Measurements from ENCODE around the gene ODC1.

- TF ChIP-seq, protein P1, sequence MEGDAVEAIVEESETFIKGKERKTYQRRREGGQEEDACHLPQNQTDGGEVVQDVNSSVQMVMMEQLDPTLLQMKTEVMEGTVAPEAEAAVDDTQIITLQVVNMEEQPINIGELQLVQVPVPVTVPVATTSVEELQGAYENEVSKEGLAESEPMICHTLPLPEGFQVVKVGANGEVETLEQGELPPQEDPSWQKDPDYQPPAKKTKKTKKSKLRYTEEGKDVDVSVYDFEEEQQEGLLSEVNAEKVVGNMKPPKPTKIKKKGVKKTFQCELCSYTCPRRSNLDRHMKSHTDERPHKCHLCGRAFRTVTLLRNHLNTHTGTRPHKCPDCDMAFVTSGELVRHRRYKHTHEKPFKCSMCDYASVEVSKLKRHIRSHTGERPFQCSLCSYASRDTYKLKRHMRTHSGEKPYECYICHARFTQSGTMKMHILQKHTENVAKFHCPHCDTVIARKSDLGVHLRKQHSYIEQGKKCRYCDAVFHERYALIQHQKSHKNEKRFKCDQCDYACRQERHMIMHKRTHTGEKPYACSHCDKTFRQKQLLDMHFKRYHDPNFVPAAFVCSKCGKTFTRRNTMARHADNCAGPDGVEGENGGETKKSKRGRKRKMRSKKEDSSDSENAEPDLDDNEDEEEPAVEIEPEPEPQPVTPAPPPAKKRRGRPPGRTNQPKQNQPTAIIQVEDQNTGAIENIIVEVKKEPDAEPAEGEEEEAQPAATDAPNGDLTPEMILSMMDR (IDR thresholded peaks at IDR 0.05) = no peak
- TF ChIP-seq EP300 (IDR thresholded peaks at IDR 0.05; ENCODE audit: borderline replicate concordance in 1 of 2, low read depth in 1 of 2, low read length in 1 of 2) = no peak
These were observed 47.8 kb upstream of the ODC1 start for GRCh38 chr2:10495988-10496313.
